Measurements from ENCODE around the gene TTLL13. TPM values are rescaled to one million over a fixed set of nuclear protein-coding genes. Genes with fewer than 3 reads are reported as not detected.

TTLL13 gene
- total and polyA plus RNA-seq, 9 of the 15 experiments (the other 6 are each of a cell fraction or from before 2014, with no cell fraction given) = 0.05 to 0.24 (median 0.11) TPM; not detected in 1

GRCh38 chr15:90232941-90233386 lies 16.4 kb upstream of the TTLL13 start (continued):
- TF ChIP-seq ZKSCAN1 (IDR thresholded peaks at IDR 0.05; ENCODE audit: low read depth, low read length) (peak; percentile 60; the same call in 1 of the 2 replicates), DPF2 (IDR thresholded peaks at IDR 0.05) (peak; percentile 55), ARNT (IDR thresholded peaks at IDR 0.05) (peak in 1 of 2 experiments; percentile 36; a peak in 1 of 4 replicates), ZNF165 (CRISPR knock-in tag; IDR thresholded peaks at IDR 0.05; ENCODE audit: borderline replicate concordance) (no peak), SMARCE1 (IDR thresholded peaks at IDR 0.05) (peak; percentile 41; the same call in 1 of the 2 replicates), ATF4 (CRISPR knock-in tag; IDR thresholded peaks at IDR 0.05) (peak; percentile 20; the same call in 1 of the 2 replicates), EHMT2 (IDR thresholded peaks at IDR 0.05) (peak; percentile 24; the same call in 1 of the 2 replicates), GABPA (tag; conservative IDR thresholded peaks at IDR 0.05; ENCODE audit: low read depth) (no peak), MYNN (IDR thresholded peaks at IDR 0.05) (0 out of 2 replicates have a peak, but pooled peaks have one; percentile 60), MYNN (CRISPR knock-in tag; IDR thresholded peaks at IDR 0.05) (no peak), ZNF583 (CRISPR knock-in tag; IDR thresholded peaks at IDR 0.05) (no peak), GATA2 (CRISPR knock-in tag; IDR thresholded peaks at IDR 0.05) (0 out of 2 replicates have a peak, but pooled peaks have one; percentile 42), NR2C1 (IDR thresholded peaks at IDR 0.05) (peak; percentile 66; the same call in 1 of the 2 replicates), NR2C1 (tag; IDR thresholded peaks at IDR 0.05) (no peak), POLR2B (IDR thresholded peaks at IDR 0.05; ENCODE audit: low read depth, partially characterized antibody) (no peak), CTCF (IDR thresholded peaks at IDR 0.05 in 2 of 3, conservative IDR thresholded peaks at IDR 0.05 in 1 of 3; ENCODE audit: insufficient read depth in 2 of 3, low read depth in 1 of 3, low read length in 3 of 3) (peak; percentile 64 to 70 (median 69)), ZBTB11 (CRISPR knock-in tag; IDR thresholded peaks at IDR 0.05) (no peak), EP400 (IDR thresholded peaks at IDR 0.05) (0 out of 2 replicates have a peak, but pooled peaks have one; percentile 64), SPI1 (IDR thresholded peaks at IDR 0.05; ENCODE audit: borderline replicate concordance, low read depth, low read length) (no peak), GATAD2A (IDR thresholded peaks at IDR 0.05) (0 out of 2 replicates have a peak, but pooled peaks have one; percentile 20), ZNF512 (tag; IDR thresholded peaks at IDR 0.05) (0 out of 2 replicates have a peak, but pooled peaks have one; percentile 3)

Data from K562 (cell line).